Measurements from ENCODE around the gene BOLA3. TPM values are rescaled to one million over a fixed set of nuclear protein-coding genes. Genes with fewer than 3 reads are reported as not detected.

BOLA3 gene
- total RNA-seq, 1 donor from 2014 or later: 29.3 TPM

DNA sequence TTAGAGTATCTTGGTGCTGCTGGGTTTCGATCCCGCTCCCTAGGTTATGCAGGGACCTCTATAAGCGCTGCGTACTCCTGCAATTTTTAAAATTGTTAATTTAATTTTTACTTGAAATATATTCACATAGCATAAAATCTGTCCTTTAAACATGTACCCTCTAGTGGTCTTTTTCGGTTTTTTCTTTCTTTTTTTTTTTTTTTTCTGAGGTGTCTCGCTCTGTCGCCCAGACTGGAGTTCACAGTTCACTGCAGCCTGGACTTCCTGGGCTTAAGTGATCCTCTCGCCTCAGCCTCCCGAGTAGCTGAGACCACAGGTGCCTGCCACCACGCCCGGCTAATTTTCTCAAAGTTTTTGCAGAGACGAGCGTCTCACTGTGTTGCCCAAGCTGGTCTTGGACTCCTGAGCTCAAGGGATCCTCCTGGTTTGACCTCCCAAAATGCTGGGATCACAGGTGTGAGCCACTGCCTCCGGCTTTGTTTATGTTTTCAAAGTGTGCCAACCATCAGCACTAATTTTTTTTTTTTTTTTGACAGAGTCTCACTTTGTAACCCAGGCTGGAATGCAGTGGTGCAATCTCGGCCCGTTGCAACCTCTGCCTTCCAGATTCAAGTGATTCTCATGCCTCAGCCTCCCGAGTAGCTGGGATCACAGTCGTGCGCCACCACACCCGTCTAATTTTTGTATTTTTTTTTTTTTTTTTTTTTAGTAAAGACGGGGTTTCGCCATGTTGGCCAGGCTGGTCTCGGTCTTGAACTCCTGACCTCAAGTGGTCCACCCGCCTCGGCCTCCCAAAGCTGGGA lies 31.6 kb upstream of the BOLA3 start:
- no peak for DNase-seq (ENCODE audit: low read depth, low spot score)
- peak overlapping the region; percentile 96 for H3K4me3 Mint-ChIP-seq
- TF ChIP-seq, protein P1, sequence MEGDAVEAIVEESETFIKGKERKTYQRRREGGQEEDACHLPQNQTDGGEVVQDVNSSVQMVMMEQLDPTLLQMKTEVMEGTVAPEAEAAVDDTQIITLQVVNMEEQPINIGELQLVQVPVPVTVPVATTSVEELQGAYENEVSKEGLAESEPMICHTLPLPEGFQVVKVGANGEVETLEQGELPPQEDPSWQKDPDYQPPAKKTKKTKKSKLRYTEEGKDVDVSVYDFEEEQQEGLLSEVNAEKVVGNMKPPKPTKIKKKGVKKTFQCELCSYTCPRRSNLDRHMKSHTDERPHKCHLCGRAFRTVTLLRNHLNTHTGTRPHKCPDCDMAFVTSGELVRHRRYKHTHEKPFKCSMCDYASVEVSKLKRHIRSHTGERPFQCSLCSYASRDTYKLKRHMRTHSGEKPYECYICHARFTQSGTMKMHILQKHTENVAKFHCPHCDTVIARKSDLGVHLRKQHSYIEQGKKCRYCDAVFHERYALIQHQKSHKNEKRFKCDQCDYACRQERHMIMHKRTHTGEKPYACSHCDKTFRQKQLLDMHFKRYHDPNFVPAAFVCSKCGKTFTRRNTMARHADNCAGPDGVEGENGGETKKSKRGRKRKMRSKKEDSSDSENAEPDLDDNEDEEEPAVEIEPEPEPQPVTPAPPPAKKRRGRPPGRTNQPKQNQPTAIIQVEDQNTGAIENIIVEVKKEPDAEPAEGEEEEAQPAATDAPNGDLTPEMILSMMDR (conservative IDR thresholded peaks at IDR 0.05): peak; percentile 72
- H3K27ac Mint-ChIP-seq (ENCODE audit: unreplicated experiment): peak overlapping the region; percentile 19
- H3K27me3 Mint-ChIP-seq (ENCODE audit: low read depth): peaks cover 2% of the 10 kb centered on the region
- no peaks in the 10 kb centered on the region for H3K9me3 Mint-ChIP-seq
- peaks cover 12% of the 10 kb centered on the region for H3K36me3 Mint-ChIP-seq (ENCODE audit: low read depth)
- peaks cover 24% of the 10 kb centered on the region for H3K4me1 Mint-ChIP-seq

DNA sequence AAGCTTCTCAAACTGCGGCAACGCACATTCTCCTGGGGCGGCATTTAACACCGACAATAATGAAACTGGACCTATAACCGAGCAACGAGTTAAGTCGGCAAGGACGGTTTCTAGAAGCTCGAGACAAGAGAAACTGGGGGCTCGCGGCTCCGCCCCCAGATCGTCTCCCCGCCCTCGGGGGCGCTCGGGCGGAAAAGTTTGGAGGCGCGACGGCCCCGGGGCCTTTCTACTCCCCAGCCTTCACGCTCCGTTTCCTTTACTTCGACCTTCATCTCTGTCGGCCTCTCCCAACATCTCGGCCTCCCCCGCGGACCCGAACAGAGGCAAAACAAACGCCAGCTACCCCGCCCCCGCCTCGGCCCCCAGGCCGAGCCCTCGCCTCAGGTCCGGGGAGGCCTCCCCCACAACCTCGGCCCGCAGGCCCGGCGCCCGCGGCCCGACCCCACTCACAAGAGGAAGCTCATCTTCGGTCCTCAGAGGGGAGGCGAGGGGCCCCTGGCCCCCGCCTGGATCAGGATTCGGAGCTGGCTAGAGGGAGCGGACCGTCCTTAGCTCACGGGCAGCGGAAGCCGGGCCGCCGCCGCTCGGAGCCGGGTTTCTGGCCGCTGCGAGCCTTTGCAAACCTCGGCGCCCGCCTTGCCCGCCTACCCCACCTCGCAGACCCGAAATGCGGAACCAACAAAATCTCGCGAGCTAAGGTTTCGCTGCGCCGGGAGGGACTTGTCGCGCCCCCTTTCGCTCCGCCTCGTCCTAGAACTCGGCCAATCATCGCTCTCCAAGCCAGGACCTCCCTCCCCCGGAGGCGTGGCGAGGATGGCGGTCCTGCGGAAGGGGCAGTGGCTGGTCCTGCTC lies 30.7 kb upstream of the BOLA3 start, which contains the start of gene MOB1A:
Gene MOB1A, minus strand, starts transcription at position 669 of the 852 bp plus-strand sequence. Its CDS starts 205 bp downstream, at position 464.
- Mint-ChIP-seq H3K4me1 (peaks cover 25% of the 10 kb centered on the region), H3K27me3 (ENCODE audit: low read depth) (no peaks in the 10 kb centered on the region), H3K27ac (ENCODE audit: unreplicated experiment) (peak within 1 kb of the TSS; percentile 89), H3K4me3 (peak within 1 kb of the TSS; percentile 96), H3K36me3 (ENCODE audit: low read depth) (peaks cover 13% of the 10 kb centered on the region), H3K9me3 (no peaks in the 10 kb centered on the region)
- TF ChIP-seq, protein P1 (conservative IDR thresholded peaks at IDR 0.05): no peak
- DNase-seq (ENCODE audit: low read depth, low spot score): peak; percentile 97

DNA sequence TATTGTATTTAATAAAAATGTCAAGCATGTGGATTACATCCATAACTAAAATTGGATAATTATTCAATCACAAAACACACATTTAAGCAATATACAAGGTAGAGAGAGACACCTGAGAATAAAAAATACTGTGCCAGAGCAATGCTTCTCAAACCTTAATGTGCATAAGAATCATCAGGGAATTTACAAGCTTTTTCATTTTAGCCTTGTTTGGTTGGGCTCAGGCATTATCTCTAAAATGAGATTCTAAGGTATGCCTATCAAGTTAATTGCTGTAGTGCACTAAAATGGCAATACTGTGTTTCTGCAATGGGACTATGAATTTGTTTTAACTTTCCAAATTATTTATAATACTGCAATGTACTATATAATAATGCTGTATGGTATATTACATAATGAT lies 30.0 kb upstream of the BOLA3 start:
- Mint-ChIP-seq H3K27me3 (ENCODE audit: low read depth) (no peaks in the 10 kb centered on the region), H3K4me3 (peak overlapping the region; percentile 96), H3K36me3 (ENCODE audit: low read depth) (peaks cover 13% of the 10 kb centered on the region), H3K4me1 (peaks cover 30% of the 10 kb centered on the region), H3K27ac (ENCODE audit: unreplicated experiment) (no peak overlapping the region), H3K9me3 (no peaks in the 10 kb centered on the region)
- TF ChIP-seq, protein P1 (conservative IDR thresholded peaks at IDR 0.05): no peak
- no peak for DNase-seq (ENCODE audit: low read depth, low spot score)

DNA sequence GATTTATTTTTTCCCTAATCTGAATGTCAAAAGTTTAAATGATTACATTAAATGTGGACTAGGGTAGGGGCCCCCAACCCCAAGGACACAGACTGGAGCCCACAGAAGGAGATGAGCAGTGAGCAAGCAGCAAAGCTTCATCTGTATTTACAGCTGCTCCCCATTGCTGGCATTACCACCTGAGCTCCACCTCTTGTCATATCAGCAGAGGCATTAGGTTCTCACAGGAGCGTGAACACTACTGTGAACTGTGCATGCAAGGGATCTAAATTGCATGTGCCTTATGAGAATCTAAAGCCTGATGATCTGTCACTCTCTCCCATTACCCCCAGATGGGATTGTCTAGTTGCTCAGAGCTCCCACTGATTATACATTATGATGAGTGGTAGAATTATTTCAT lies 27.2 kb upstream of the BOLA3 start:
- H3K4me3 Mint-ChIP-seq: peak overlapping the region; percentile 11
- peaks cover 21% of the 10 kb centered on the region for H3K36me3 Mint-ChIP-seq (ENCODE audit: low read depth)
- H3K4me1 Mint-ChIP-seq: peaks cover 37% of the 10 kb centered on the region
- H3K27ac Mint-ChIP-seq (ENCODE audit: unreplicated experiment): no peak overlapping the region
- H3K9me3 Mint-ChIP-seq: no peaks in the 10 kb centered on the region
- no peaks in the 10 kb centered on the region for H3K27me3 Mint-ChIP-seq (ENCODE audit: low read depth)
- DNase-seq (ENCODE audit: low read depth, low spot score): no peak
- TF ChIP-seq, protein P1 (conservative IDR thresholded peaks at IDR 0.05): no peak

DNA sequence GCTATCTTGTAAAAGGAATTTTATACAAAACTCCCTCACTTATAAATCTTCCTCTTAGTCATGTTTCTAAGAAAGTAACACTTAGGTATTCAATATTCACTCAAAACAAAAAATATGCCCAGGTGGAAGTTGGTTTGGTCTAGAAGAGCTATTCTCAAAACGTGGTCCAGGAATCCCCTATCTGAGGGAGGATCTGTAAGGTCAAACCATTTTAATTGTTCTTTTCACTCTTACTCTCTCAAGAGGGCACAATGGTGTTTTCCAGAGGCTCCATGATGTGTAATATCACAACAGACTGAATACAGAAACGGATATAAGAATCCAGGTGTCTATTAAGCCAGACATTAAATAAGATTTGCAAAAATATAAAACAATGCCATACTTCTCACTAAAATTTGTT lies 21.0 kb upstream of the BOLA3 start:
- H3K4me3 Mint-ChIP-seq: no peak overlapping the region
- DNase-seq (ENCODE audit: low read depth, low spot score): no peak
- H3K27ac Mint-ChIP-seq (ENCODE audit: unreplicated experiment): no peak overlapping the region
- no peaks in the 10 kb centered on the region for H3K27me3 Mint-ChIP-seq (ENCODE audit: low read depth)
- H3K36me3 Mint-ChIP-seq (ENCODE audit: low read depth): peaks cover 33% of the 10 kb centered on the region
- TF ChIP-seq, protein P1 (conservative IDR thresholded peaks at IDR 0.05): no peak
- peaks cover 2% of the 10 kb centered on the region for H3K9me3 Mint-ChIP-seq
- peaks cover 12% of the 10 kb centered on the region for H3K4me1 Mint-ChIP-seq
